Activated CD8-positive, alpha-beta T cell treated with anti-CD3 and anti-CD28 coated beads for 36 hours (primary cell): Measurements from ENCODE around the gene SLC1A1. TPM values are rescaled to one million over a fixed set of nuclear protein-coding genes. Genes with fewer than 3 reads are reported as not detected.

Experiments
- ATAC-seq: fragments of 200-7000 bp; cut with Tn5 transposase; one replicate; pipeline ENCODE4 v1.10.0; 2021; ENCODE audit warnings: mild to moderate bottlenecking, moderate library complexity
- CTCF ChIA-PET: fragments of 350-600 bp; sonication (Branson Sonifier 250); formaldehyde crosslinking; loops from one replicate; lab custom pipeline; 2021; ENCODE audit warnings: antibody characterized with exemption; lab: Charles Lee
- POLR2A ChIA-PET: fragments of 350-600 bp; sonication (Branson Sonifier 250); formaldehyde crosslinking; loops from one replicate; lab custom pipeline; 2021; ENCODE audit warnings: antibody characterized with exemption; lab: Charles Lee
- DNase-seq: peaks from one replicate; pipeline ENCODE4 v3.0.0-alpha.2; 2020
- H3K27ac Mint-ChIP-seq: one replicate; pipeline ENCODE4 v1.8.0; 2021; ENCODE audit warnings: mild to moderate bottlenecking, mixed read lengths
- H3K27me3 Mint-ChIP-seq: one replicate; pipeline ENCODE4 v1.8.0; 2021; ENCODE audit warnings: mixed read lengths
- H3K36me3 Mint-ChIP-seq: one replicate; pipeline ENCODE4 v1.8.0; 2021; ENCODE audit warnings: low read depth, mixed read lengths
- H3K4me1 Mint-ChIP-seq: one replicate; pipeline ENCODE4 v1.8.0; 2021; ENCODE audit warnings: low read depth, mixed read lengths
- H3K4me3 Mint-ChIP-seq: one replicate; pipeline ENCODE4 v1.8.0; 2021; ENCODE audit warnings: mild to moderate bottlenecking, moderate library complexity, mixed read lengths
- H3K9me3 Mint-ChIP-seq: one replicate; pipeline ENCODE4 v1.8.0; 2021; ENCODE audit warnings: mixed read lengths
- intact Hi-C: fragments of 100-400 bp; cut with micrococcal nuclease; formaldehyde crosslinking; loops from one replicate; pipeline ENCODE4 v1.10.0; 2022
- total RNA-seq, 2 experiments: library from RNA; stranded (reverse); gene quantifications; one replicate each; pipeline ENCODE4 v1.2.3, GENCODE V29; 2021
- TF ChIP-seq, protein P1 (sequence below): fragments of 200-600 bp; IDR thresholded peaks from one replicate; pipeline ENCODE4 v1.8.0; 2022; ENCODE audit warnings: antibody characterized with exemption, mild to moderate bottlenecking

The SLC1A1 gene
- total RNA-seq, 2 experiments from 2014 or later = 0.09 to 0.29 TPM

DNA sequence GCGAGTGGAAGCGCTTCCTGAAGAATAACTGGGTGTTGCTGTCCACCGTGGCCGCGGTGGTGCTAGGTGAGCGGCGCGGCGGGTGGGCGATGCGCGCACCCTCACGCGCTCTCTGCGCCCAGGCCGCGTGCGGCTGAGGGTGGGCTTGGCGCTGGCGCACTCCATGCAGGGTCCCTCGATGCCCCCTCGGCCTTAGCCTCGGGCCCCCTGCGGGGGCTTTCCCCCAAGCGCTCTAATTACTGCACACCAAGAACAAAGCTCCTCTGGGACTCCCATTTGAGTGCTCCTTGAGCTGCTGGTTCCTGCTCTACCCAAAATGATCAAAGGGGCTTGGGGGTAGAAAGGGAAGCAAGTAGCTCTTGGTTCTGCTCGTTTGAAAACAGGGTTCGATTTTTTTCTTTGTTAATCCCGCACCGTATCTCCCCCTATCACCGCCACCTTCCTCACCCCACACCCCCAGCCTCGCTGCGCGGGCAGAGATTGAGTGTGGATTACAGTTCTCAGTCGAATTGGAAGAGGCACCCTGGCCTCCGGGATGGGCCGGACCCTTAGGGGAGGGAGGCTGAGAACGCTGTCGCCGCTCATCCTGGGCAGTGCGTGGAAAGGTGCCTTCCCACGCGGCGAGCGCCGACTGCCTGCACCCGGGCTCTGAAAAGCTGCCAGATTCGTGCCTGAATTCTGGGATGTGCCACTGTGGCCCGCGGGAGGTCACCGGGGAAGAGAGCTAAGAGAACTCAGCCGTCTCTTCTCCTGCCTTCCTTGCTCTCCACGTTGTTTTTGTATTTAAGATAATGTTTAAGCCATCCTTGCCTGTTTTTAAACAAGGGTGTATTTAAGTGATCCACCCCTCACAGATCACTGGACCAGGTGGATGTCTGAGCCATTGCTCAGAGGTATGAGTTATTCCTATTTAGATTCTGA is 697 bp downstream of the SLC1A1 start:
- no peaks in the 10 kb centered on the region for H3K36me3 Mint-ChIP-seq
- DNase-seq (no peak), ATAC-seq (no peak)
- TF ChIP-seq, protein P1, sequence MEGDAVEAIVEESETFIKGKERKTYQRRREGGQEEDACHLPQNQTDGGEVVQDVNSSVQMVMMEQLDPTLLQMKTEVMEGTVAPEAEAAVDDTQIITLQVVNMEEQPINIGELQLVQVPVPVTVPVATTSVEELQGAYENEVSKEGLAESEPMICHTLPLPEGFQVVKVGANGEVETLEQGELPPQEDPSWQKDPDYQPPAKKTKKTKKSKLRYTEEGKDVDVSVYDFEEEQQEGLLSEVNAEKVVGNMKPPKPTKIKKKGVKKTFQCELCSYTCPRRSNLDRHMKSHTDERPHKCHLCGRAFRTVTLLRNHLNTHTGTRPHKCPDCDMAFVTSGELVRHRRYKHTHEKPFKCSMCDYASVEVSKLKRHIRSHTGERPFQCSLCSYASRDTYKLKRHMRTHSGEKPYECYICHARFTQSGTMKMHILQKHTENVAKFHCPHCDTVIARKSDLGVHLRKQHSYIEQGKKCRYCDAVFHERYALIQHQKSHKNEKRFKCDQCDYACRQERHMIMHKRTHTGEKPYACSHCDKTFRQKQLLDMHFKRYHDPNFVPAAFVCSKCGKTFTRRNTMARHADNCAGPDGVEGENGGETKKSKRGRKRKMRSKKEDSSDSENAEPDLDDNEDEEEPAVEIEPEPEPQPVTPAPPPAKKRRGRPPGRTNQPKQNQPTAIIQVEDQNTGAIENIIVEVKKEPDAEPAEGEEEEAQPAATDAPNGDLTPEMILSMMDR = no peak
- ChIA-PET POLR2A (interaction anchor here (1.4 to 1.6 kb wide), 2 partner anchors 26 to 29 kb away, joined by 3 to 4 read pairs; no protein-coding TSS in a partner anchor), CTCF (interaction anchor here (0.6 kb wide), 1 partner anchor 150 kb away, joined by 3 read pairs; no protein-coding TSS in a partner anchor)
- peaks cover 18% of the 10 kb centered on the region for H3K4me1 Mint-ChIP-seq
- intact Hi-C loops = no loop called here
- peaks cover 43% of the 10 kb centered on the region for H3K27me3 Mint-ChIP-seq
- no peak overlapping the region for H3K27ac Mint-ChIP-seq
- H3K9me3 Mint-ChIP-seq = no peaks in the 10 kb centered on the region
- H3K4me3 Mint-ChIP-seq = peak overlapping the region; percentile 72

DNA sequence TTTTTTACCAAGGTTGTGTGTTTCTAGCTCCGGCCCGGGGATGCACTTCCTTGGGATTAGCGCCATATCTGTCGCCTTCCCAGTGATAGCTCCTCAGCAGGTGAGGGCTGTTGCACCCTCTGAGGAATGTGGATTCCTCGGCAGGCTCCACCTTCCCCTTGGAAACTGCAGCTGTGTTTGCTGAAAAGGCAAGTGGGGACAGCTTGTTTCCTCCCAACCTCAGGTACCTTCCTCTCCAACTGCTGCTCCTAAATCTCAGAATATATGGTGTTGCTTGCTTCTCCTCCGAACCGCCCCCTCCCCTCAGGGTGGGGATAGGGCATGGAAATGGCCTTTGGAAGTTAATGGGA is 1.3 kb downstream of the SLC1A1 start:
- H3K27me3 Mint-ChIP-seq = peaks cover 44% of the 10 kb centered on the region
- POLR2A ChIA-PET = interaction anchor here (1.4 kb wide), 1 partner anchor 28 kb away, joined by 3 read pairs; no protein-coding TSS in a partner anchor

DNA sequence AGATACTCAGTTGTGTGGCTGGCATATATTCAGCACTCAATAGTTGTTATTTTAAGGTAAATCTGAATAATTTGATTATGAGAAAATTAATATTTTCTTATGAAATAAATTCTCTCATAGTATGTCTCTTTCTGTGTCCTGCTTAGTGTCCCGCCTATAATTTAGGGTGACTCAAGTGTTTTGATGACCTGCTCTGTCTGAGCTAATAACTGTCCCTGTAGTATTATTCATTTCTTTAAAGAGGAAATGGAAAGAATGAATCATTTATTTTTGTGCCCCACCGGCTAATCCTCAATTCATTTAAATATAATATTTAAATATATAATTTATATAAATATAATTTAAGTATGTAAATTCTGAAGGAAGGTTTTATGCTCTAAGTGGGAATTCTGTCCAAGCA is 4.1 kb downstream of the SLC1A1 start:
- H3K9me3 Mint-ChIP-seq = no peaks in the 10 kb centered on the region
- ChIA-PET CTCF (no interaction called here), POLR2A (no interaction called here)
- H3K4me1 Mint-ChIP-seq = peaks cover 11% of the 10 kb centered on the region
- peaks cover 42% of the 10 kb centered on the region for H3K27me3 Mint-ChIP-seq
- TF ChIP-seq, protein P1 = no peak
- H3K36me3 Mint-ChIP-seq = no peaks in the 10 kb centered on the region
- no peak overlapping the region for H3K4me3 Mint-ChIP-seq
- no peak for DNase-seq
- no peak overlapping the region for H3K27ac Mint-ChIP-seq
- ATAC-seq = no peak
- intact Hi-C loops = no loop called here

More for the DNA sequence above, 1.3 kb downstream of the SLC1A1 start:
- intact Hi-C loops = no loop called here
- TF ChIP-seq, protein P1 = no peak
- Mint-ChIP-seq H3K27ac (no peak overlapping the region), H3K4me1 (peaks cover 12% of the 10 kb centered on the region), H3K4me3 (peak overlapping the region; percentile 72), H3K9me3 (no peaks in the 10 kb centered on the region), H3K36me3 (no peaks in the 10 kb centered on the region)
- ATAC-seq = no peak
- no peak for DNase-seq
- CTCF ChIA-PET = interaction anchor here (0.6 kb wide), 1 partner anchor 149 kb away, joined by 3 read pairs; no protein-coding TSS in a partner anchor

DNA sequence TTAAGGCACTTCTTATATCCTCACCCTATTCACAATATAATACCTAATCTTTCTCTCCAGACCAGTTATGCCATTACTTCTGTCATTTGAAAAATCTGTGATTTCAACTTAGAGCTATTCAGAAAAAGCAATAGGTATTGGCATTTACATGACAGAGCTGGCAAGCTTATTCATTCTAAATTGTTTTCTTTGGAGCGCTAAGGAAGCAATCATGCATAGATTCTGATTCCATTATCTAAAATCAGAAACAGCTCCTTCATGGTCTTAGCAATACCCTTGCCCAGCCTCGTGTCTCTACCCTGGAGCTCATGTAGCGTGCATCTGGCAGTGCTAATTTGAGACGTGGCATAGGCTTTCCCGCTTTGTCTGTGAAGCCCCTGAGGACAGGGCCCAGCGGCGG is 4.5 kb downstream of the SLC1A1 start:
- POLR2A ChIA-PET = no interaction called here

More for the DNA sequence above, 4.5 kb downstream of the SLC1A1 start:
- peaks cover 39% of the 10 kb centered on the region for H3K27me3 Mint-ChIP-seq
- no peaks in the 10 kb centered on the region for H3K36me3 Mint-ChIP-seq
- CTCF ChIA-PET = no interaction called here
- H3K4me1 Mint-ChIP-seq = peaks cover 10% of the 10 kb centered on the region
- DNase-seq (no peak), ATAC-seq (no peak)
- TF ChIP-seq, protein P1 = no peak
- intact Hi-C loops = no loop called here
- no peak overlapping the region for H3K4me3 Mint-ChIP-seq
- H3K27ac Mint-ChIP-seq = no peak overlapping the region
- H3K9me3 Mint-ChIP-seq = no peaks in the 10 kb centered on the region
